Panc1 (cell line): ENCODE results near the gene TMEM244. TPM values are rescaled to one million over a fixed set of nuclear protein-coding genes. Genes with fewer than 3 reads are reported as not detected.

Source experiments
- ATAC-seq: fragments of 200-7000 bp; cut with Tn5 transposase; 2 replicates; pipeline ENCODE4 v1.9.1; 2020; ENCODE audit warnings: mild to moderate bottlenecking, moderate library complexity
- BruUV-seq: library from RNA; stranded (reverse); fragments of 400-500 nt; replicated peaks from 2 replicates; lab custom pipeline; 2021; lab: Mats Ljungman, UMichigan
- CTCF ChIA-PET: fragments of 300-600 bp; sonication (Branson Sonifier 250); formaldehyde crosslinking; loops from one replicate; lab custom pipeline; 2022; ENCODE audit warnings: antibody characterized with exemption; lab: Charles Lee
- POLR2A ChIA-PET: fragments of 300-600 bp; sonication (Branson Sonifier 250); formaldehyde crosslinking; loops from one replicate; lab custom pipeline; 2022; ENCODE audit warnings: antibody characterized with exemption; lab: Charles Lee
- DNase-seq: peaks from one replicate; pipeline ENCODE4 v3.0.0-alpha.2; 2010; ENCODE audit warnings: low read depth, low spot score
- H3K27ac ChIP-seq: 2 replicates; pipeline ENCODE4 v1.5.1; 2011; ENCODE audit warnings: mild to moderate bottlenecking, low read length, inconsistent platforms
- H3K27me3 ChIP-seq: fragments of 200-500 bp; sonication (Bioruptor generic); 2 replicates; pipeline ENCODE4 v1.6.0; 2014; ENCODE audit warnings: low read length, inconsistent platforms; ENCODE audit not compliant: control insufficient read depth, insufficient read depth
- H3K36me3 ChIP-seq: fragments of 200-500 bp; sonication (Bioruptor generic); 2 replicates; pipeline ENCODE4 v1.5.1; 2014; ENCODE audit warnings: inconsistent platforms, mild to moderate bottlenecking, low read length, moderate library complexity; ENCODE audit not compliant: control insufficient read depth, insufficient read depth
- H3K4me1 ChIP-seq: 2 replicates; pipeline ENCODE4 v1.5.1; 2011; ENCODE audit warnings: inconsistent platforms, mild to moderate bottlenecking, low read length, moderate library complexity; ENCODE audit not compliant: control insufficient read depth, insufficient read depth
- H3K4me3 ChIP-seq, 2 experiments: 2 replicates each; pipeline ENCODE4 v1.5.1; 2011 to 2012; ENCODE audit warnings: low read depth in 2 of 2, low read length in 2 of 2, mild to moderate bottlenecking in 2 of 2, inconsistent platforms in 1 of 2, moderate library complexity in 1 of 2
- H3K9me3 ChIP-seq: fragments of 200-500 bp; sonication (Bioruptor generic); 2 replicates; pipeline ENCODE4 v1.5.1; 2014; ENCODE audit warnings: low read depth, mild to moderate bottlenecking, inconsistent platforms, low read length, moderate library complexity; ENCODE audit not compliant: control insufficient read depth, insufficient read depth
- POLR2AphosphoS5 ChIP-seq: IDR thresholded peaks from 2 replicates; pipeline ENCODE4 v1.6.1; 2012; ENCODE audit warnings: mild to moderate bottlenecking, low read depth, low read length, moderate library complexity
- SIN3A ChIP-seq: IDR thresholded peaks from 2 replicates; pipeline ENCODE4 v1.6.1; 2012; ENCODE audit warnings: low read depth, mild to moderate bottlenecking, low read length, moderate library complexity, borderline replicate concordance; ENCODE audit not compliant: insufficient read depth
- TCF7L2 ChIP-seq: IDR thresholded peaks from 2 replicates; pipeline ENCODE4 v1.6.1; 2011; ENCODE audit warnings: mild to moderate bottlenecking, low read depth, low read length, inconsistent platforms
- in situ Hi-C: cut with HindIII; loops from 2 replicates; pipeline ENCODE4 v1.10.0; 2016; ENCODE audit warnings: low sequenced_read_pairs, low pct_unique_long_range_greater_than_20kb
- intact Hi-C: fragments of 100-400 bp; cut with micrococcal nuclease; formaldehyde crosslinking; loops from one replicate; pipeline ENCODE4 v1.10.0; 2022; ENCODE audit not compliant: unreplicated experiment
- total RNA-seq: library from RNA; stranded (reverse); gene quantifications from one replicate; pipeline ENCODE4 v1.2.1, GENCODE V29; 2021; ENCODE audit not compliant: unreplicated experiment
- TF ChIP-seq, protein P1 (sequence below), 2 experiments: IDR thresholded peaks; 2 replicates each; pipeline ENCODE4 v1.6.1; 2011 to 2012; ENCODE audit warnings: low read depth in 2 of 2, control low read depth in 1 of 2, low read length in 1 of 2, mild to moderate bottlenecking in 1 of 2, moderate library complexity in 1 of 2; ENCODE audit not compliant: insufficient read depth in 1 of 2
- TF ChIP-seq, protein P2 (sequence below): fragments of 450-650 bp; IDR thresholded peaks from 2 replicates; pipeline ENCODE4 v1.5.1; 2017; ENCODE audit warnings: mild to moderate bottlenecking

Gene TMEM244
- total RNA-seq, 1 experiment from 2014 or later, result not detected

DNA sequence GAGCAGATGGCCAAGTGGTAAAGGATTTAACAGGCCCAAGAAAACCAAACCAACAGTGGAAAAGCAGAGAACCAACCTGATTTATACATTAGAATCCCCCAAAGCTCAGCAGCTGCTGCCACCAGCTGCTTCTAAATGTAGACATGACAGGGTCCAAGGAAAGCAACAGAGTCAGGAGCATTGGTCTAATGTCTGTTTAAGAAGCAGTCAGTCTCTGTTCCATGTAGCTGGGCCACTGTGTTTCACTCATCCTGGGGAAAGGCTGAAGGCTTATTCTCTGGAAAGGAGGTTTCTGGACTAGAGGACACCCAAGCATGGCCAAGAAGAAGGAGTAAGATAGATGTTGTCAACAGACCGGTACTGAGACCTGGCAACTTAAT, 75.4 kb downstream of the TMEM244 start:
- no peak for ATAC-seq
- ChIA-PET POLR2A (no interaction called here), CTCF (no interaction called here)

DNA sequence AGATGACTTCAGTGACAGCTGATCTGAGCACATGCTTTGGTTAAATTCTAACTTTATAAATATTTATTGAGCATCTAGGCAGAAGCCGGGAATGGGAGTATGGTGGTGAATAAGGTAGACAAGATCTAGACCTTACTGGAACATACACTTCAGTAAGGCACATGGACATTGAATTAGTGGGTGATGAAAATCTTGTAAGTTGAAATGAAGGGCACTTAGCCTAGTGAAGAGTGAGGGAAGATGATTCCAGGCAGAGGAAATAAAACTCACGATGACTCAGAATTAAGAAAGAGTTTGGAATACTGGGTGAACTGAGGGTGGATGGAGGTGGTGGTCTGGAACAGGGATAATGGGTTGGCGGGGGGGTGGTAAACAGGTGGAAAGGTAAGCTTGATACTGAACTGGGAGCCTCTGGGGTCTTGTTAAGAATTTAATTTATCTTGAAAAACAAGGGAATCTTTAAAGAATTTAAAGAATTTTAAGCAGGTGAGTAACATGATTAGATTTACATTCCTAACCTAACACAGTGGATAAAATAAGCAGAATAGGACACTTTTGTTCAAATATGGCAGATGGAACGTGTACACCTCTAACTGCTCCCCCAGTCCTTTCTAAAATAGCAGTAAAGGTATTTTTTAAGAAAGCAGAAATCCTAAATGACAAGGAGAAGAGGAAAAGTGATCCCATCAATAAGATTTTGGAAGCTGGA, 75.9 kb downstream of the TMEM244 start:
- BruUV-seq, result no TSS peak
- intact Hi-C loops, result no loop called here
- Histone ChIP-seq H3K4me3 (no peak overlapping the region), H3K27ac (no peak overlapping the region), H3K4me1 (no peaks in the 10 kb centered on the region), H3K27me3 (no peaks in the 10 kb centered on the region), H3K36me3 (no peaks in the 10 kb centered on the region), H3K9me3 (no peaks in the 10 kb centered on the region)
- in situ Hi-C loops, result no loop called here
- TF ChIP-seq, protein P1, sequence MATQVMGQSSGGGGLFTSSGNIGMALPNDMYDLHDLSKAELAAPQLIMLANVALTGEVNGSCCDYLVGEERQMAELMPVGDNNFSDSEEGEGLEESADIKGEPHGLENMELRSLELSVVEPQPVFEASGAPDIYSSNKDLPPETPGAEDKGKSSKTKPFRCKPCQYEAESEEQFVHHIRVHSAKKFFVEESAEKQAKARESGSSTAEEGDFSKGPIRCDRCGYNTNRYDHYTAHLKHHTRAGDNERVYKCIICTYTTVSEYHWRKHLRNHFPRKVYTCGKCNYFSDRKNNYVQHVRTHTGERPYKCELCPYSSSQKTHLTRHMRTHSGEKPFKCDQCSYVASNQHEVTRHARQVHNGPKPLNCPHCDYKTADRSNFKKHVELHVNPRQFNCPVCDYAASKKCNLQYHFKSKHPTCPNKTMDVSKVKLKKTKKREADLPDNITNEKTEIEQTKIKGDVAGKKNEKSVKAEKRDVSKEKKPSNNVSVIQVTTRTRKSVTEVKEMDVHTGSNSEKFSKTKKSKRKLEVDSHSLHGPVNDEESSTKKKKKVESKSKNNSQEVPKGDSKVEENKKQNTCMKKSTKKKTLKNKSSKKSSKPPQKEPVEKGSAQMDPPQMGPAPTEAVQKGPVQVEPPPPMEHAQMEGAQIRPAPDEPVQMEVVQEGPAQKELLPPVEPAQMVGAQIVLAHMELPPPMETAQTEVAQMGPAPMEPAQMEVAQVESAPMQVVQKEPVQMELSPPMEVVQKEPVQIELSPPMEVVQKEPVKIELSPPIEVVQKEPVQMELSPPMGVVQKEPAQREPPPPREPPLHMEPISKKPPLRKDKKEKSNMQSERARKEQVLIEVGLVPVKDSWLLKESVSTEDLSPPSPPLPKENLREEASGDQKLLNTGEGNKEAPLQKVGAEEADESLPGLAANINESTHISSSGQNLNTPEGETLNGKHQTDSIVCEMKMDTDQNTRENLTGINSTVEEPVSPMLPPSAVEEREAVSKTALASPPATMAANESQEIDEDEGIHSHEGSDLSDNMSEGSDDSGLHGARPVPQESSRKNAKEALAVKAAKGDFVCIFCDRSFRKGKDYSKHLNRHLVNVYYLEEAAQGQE (IDR thresholded peaks at IDR 0.05; ENCODE audit: insufficient read depth in 1 of 2, low read depth in 2 of 2, low read length in 1 of 2), result no peak
- TF ChIP-seq POLR2AphosphoS5, result no peak
- no peak for TF ChIP-seq TCF7L2
- TF ChIP-seq SIN3A, result no peak
- TF ChIP-seq, protein P2, sequence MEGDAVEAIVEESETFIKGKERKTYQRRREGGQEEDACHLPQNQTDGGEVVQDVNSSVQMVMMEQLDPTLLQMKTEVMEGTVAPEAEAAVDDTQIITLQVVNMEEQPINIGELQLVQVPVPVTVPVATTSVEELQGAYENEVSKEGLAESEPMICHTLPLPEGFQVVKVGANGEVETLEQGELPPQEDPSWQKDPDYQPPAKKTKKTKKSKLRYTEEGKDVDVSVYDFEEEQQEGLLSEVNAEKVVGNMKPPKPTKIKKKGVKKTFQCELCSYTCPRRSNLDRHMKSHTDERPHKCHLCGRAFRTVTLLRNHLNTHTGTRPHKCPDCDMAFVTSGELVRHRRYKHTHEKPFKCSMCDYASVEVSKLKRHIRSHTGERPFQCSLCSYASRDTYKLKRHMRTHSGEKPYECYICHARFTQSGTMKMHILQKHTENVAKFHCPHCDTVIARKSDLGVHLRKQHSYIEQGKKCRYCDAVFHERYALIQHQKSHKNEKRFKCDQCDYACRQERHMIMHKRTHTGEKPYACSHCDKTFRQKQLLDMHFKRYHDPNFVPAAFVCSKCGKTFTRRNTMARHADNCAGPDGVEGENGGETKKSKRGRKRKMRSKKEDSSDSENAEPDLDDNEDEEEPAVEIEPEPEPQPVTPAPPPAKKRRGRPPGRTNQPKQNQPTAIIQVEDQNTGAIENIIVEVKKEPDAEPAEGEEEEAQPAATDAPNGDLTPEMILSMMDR, result no peak
- ChIA-PET CTCF (no interaction called here), POLR2A (no interaction called here)
- ATAC-seq, result no peak
- DNase-seq, result no peak

More for the DNA sequence above, 75.4 kb downstream of the TMEM244 start:
- no peaks in the 10 kb centered on the region for H3K4me1 ChIP-seq
- no peaks in the 10 kb centered on the region for H3K27me3 ChIP-seq
- DNase-seq, result no peak
- intact Hi-C loops, result no loop called here
- no peaks in the 10 kb centered on the region for H3K9me3 ChIP-seq
- no TSS peak for BruUV-seq
- no peak overlapping the region for H3K27ac ChIP-seq
- in situ Hi-C loops, result no loop called here
- H3K36me3 ChIP-seq, result no peaks in the 10 kb centered on the region
- no peak for TF ChIP-seq TCF7L2
- TF ChIP-seq, protein P1 (IDR thresholded peaks at IDR 0.05; ENCODE audit: insufficient read depth in 1 of 2, low read depth in 2 of 2, low read length in 1 of 2), result no peak
- TF ChIP-seq, protein P2, result no peak
- no peak for TF ChIP-seq POLR2AphosphoS5
- TF ChIP-seq SIN3A, result no peak
- H3K4me3 ChIP-seq, result no peak overlapping the region
